Left ventricle myocardium superior (tissue), 1 donor: ENCODE data around the gene POLE. TPM values are rescaled to one million over a fixed set of nuclear protein-coding genes. Genes with fewer than 3 reads are reported as not detected.
A peak's percentile ranks its signal among the peaks of the same experiment; 100 is the strongest.

Experiments used
- ATAC-seq: fragments of 200-7000 bp; cut with Tn5 transposase; one replicate; pipeline ENCODE4 v1.9.1; 2020; ENCODE audit warnings: mild to moderate bottlenecking, moderate library complexity
- DNase-seq: peaks from one replicate; pipeline ENCODE4 v3.0.0-alpha.2; 2020
- intact Hi-C: fragments of 100-400 bp; cut with micrococcal nuclease; formaldehyde crosslinking; loops from one replicate; pipeline ENCODE4 v1.11.0; 2022
- long read RNA-seq: library from polyadenylated mRNA; unstranded; transcript quantifications from one replicate; pipeline ENCODE4 v2.0.0, GENCODE V29; 2021
- total RNA-seq: library from RNA; stranded (reverse); fragmentation: NEBNext Ultra II Directional; extraction: Animal tissue kit (Norgen Biotek cat#: 25700); gene quantifications from one replicate; pipeline ENCODE4 v1.2.1, GENCODE V29; 2021
- donor health status: DM: no; HTN: yes; CAD: no; lungs with severe emphysema.

The POLE gene
- total RNA-seq: 13.0 TPM
- long read RNA-seq, partial matches to known transcripts: 11 of 15 reads
- long read RNA-seq, other reads (novel, unspliced or antisense): 2 of 15 reads

- peak; percentile 99 for ATAC-seq
- intact Hi-C loops: no loop called here
- peak; percentile 99 for DNase-seq
Observed at GRCh38 chr12:132687211-132688164, at the start of gene POLE, which contains the start of gene PXMP2. POLE (minus strand) TSS chr12:132687342; CDS start chr12:132687315, 27 bp downstream. PXMP2 (plus strand) TSS chr12:132687587; CDS start chr12:132687671, 84 bp downstream.

GRCh38 chr12:132736913-132737312 lies 49.8 kb upstream of the POLE start:
- ATAC-seq (no peak), DNase-seq (peak; percentile 13)
- intact Hi-C loops: no loop called here

- intact Hi-C loops: no loop called here
- peak; percentile 24 for DNase-seq
- no peak for ATAC-seq
Observed at GRCh38 chr12:132736378-132736777, 49.2 kb upstream of the POLE start.

GRCh38 chr12:132735496-132735895 lies 48.4 kb upstream of the POLE start:
- peak; percentile 25 for DNase-seq
- intact Hi-C loops: no loop called here
- no peak for ATAC-seq

- intact Hi-C loops: no loop called here
- no peak for ATAC-seq
- DNase-seq: peak; percentile 1
Observed at GRCh38 chr12:132734206-132734605, 47.1 kb upstream of the POLE start.

GRCh38 chr12:132731574-132731973 lies 44.4 kb upstream of the POLE start:
- DNase-seq: no peak
- ATAC-seq: no peak
- intact Hi-C loops: no loop called here

GRCh38 chr12:132730353-132730752 lies 43.2 kb upstream of the POLE start:
- no peak for ATAC-seq
- intact Hi-C loops: no loop called here
- DNase-seq: peak; percentile 7

- DNase-seq (peak; percentile 30), ATAC-seq (no peak)
- intact Hi-C loops: no loop called here
Observed at GRCh38 chr12:132729541-132730320, 42.6 kb upstream of the POLE start.

- DNase-seq: peak; percentile 7
- intact Hi-C loops: no loop called here
- ATAC-seq: no peak
Observed at GRCh38 chr12:132728502-132728901, 41.4 kb upstream of the POLE start.

- peak; percentile 25 for DNase-seq
- intact Hi-C loops: no loop called here
- no peak for ATAC-seq
Observed at GRCh38 chr12:132727091-132727794, 40.1 kb upstream of the POLE start.

GRCh38 chr12:132726386-132726785 lies 39.2 kb upstream of the POLE start:
- ATAC-seq: no peak
- DNase-seq: no peak
- intact Hi-C loops: no loop called here

GRCh38 chr12:132724506-132725241 lies 37.5 kb upstream of the POLE start:
- no peak for ATAC-seq
- peak; percentile 23 for DNase-seq
- intact Hi-C loops: no loop called here

GRCh38 chr12:132723764-132724140 lies 36.6 kb upstream of the POLE start:
- intact Hi-C loops: no loop called here
- no peak for ATAC-seq
- no peak for DNase-seq

GRCh38 chr12:132723015-132723763 lies 36.0 kb upstream of the POLE start:
- peak; percentile 82 for ATAC-seq
- peak; percentile 75 for DNase-seq
- intact Hi-C loops: no loop called here

GRCh38 chr12:132720606-132721345 lies 33.6 kb upstream of the POLE start:
- ATAC-seq: no peak
- intact Hi-C loops: no loop called here
- DNase-seq: no peak

- DNase-seq: no peak
- ATAC-seq: no peak
- intact Hi-C loops: no loop called here
Observed at GRCh38 chr12:132719954-132720324, 32.8 kb upstream of the POLE start.
